ENCODE data around the gene CCDC57.

Gene CCDC57

DNA sequence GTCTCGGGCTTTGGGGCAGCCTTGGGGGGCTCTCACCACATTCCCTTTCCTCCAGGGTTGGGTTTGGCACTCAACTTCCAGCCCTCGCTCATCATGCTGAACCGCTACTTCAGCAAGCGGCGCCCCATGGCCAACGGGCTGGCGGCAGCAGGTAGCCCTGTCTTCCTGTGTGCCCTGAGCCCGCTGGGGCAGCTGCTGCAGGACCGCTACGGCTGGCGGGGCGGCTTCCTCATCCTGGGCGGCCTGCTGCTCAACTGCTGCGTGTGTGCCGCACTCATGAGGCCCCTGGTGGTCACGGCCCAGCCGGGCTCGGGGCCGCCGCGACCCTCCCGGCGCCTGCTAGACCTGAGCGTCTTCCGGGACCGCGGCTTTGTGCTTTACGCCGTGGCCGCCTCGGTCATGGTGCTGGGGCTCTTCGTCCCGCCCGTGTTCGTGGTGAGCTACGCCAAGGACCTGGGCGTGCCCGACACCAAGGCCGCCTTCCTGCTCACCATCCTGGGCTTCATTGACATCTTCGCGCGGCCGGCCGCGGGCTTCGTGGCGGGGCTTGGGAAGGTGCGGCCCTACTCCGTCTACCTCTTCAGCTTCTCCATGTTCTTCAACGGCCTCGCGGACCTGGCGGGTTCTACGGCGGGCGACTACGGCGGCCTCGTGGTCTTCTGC, 24.6 kb upstream of the CCDC57 start:
- DNase-seq (ENCODE audit: low read depth in 2 of 3, low spot score in 2 of 3) = no peak

DNA sequence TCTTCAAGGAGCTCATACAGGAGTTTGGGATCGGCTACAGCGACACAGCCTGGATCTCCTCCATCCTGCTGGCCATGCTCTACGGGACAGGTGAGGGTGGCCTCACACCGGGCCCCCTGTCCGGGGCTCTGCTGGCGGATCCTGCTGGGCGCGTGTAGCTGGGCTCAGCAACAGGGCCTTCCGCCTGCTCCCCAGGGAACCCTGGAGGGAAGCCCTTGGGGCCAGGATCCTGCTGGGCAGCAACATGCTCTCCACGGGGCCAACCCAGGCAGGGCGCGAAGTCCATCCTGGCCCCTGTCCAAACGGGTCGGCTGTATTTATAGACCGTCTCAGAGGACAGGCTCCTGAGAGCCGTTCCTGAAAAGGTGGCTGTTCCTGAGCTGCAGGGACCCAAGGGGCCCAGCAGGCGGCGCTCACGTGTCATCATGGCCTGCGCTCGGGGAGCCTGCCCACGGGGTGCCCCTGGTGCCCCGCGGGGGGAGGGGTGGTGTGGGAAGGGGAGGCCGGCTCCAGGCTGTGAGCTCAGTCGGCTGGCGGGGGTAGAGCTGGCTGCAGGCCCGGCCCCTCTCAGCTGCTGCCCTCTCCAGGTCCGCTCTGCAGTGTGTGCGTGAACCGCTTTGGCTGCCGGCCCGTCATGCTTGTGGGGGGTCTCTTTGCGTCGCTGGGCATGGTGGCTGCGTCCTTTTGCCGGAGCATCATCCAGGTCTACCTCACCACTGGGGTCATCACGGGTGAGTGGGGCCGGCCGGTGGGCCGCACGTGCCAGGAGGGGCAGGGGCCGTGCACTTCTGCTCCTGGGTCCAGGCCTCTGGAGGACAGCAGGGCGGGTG, 23.7 kb upstream of the CCDC57 start:
- DNase-seq (ENCODE audit: low read depth in 2 of 3, low spot score in 2 of 3) = no peak

DNA sequence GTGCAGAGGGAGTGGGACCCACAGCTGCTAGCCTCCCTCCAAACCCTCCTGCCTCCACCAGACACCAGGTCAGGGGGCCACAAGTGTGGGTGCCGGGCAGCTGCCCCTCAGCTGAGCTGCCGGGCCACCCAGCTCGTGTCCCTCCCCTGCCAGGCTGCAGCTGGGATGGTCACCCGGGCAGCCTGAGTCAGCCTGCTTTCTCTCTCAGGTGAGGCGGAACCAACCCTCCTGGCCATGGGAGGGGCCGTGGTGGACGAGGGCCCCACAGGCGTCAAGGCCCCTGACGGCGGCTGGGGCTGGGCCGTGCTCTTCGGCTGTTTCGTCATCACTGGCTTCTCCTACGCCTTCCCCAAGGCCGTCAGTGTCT, 23.1 kb upstream of the CCDC57 start:
- DNase-seq (ENCODE audit: low read depth in 2 of 3, low spot score in 2 of 3) = no peak

DNA sequence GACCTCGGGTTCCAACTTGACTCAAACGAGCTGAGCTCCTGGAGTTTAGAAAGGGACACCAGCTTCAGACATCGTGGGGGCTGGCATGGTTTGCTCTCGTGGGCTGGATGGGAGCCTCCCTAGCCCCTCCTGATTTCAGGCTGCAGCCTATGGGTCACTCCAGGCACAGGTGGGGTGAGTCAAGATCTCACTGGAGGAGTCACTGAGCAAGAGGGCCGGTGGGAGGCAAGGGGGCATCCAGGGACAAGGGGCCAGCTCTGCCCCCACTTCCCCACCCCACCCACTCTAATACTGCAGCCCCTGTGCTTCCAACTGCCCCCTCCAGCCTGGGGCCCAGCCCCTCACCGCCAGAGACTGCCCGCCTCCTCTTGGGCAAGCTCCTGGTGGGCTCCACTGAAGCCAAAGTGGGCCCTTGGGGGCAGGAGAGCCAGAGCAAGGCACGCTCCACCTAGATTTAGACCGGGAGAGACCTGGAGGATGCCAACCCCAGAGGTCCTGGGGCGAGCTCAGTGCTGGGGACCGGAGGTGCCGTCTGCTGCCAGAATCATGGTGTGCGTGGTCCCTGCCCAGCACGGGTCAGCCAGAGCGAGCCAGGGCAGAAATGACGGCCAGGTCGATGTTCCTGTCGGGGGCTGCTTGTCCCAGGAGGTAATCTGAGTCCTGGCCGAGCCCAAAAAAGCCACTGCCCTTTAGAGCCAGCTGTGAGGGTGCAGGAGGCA, 22.6 kb upstream of the CCDC57 start:
- no peak for DNase-seq (ENCODE audit: low read depth in 2 of 3, low spot score in 2 of 3)

DNA sequence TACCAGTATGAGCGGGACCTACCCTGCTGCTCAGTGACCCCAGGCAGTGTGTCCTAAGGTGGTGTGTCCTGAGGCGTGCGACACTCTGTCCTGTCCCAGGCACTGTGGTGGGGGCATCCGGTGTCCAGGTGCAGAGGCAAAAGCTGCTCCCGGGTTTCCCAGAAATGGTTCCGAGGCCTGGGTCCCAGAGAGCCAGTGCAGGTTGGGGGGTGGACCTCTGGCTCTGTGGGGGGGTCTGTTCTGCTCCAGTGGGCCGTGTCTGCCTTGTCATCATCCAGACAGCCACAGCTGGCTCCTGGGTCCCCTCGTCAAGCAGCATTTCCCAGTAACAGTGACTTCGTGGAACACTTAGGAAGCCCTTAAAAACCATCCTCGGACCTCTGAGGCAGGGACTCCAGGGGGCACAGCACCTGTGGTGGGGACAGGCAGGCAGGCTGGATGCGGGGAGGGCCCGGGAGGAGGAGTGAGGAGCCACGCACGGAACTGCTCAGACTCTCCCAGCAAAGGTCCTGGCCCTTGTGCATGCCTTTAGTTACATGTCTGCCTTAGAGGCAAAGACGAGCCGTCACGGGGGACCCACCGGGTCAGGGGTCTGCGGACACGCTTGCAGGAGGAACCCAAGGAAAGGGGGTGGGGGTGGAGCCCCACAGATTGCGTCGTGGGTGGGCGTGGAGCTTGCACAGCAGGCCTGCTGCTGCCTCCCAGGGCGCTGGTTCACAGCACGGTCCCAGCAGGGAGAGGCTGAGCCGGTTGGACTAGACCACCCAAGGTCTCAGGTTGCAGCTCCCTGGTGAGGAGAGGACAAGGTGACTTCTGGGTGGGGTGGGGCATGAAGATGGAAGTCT, 21.8 kb upstream of the CCDC57 start:
- DNase-seq (ENCODE audit: low read depth in 2 of 3, low spot score in 2 of 3) = no peak

DNA sequence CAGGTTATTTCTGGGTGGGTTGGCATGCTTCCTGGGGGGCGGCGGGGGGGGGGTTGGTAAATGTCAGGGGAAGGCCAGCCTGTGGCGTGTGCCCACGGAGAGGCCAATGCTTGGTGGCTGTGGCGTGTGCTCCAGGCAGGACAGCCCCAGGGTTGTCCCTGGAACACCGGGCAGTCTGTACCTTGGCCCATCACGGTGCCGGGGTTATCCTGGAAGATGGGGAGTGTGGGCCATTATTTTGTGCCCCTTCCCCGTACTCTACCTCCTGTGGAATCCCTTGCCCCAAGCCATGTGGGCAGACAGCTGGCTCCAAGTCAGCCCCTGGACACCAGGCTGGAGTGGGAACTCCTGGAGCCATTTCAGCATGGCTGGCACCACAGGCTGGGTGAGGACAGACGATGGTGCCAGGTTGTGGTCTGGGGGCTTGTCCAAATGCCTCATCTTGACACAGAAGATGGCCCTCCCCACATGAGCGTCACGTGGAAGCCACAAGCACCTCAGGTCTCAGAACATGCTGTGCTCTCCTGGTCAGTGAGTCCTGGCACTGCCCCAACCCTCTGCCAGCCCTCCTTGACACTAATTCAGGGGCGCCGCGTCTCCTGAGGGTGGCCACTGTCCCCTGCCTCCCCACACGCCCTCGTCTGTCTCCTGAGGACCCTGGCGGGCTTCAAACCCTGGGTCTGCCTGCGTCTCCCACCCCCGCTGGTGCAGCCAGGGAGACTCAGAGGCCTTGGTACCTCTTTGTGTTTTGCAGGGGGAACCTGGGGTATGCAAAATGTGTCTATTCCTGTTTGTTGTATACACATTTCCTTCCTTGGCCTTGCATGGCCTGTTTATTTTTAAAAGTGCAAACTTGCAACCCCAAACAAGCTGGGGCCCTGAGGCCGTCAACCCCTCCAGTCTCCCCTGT, 20.5 kb upstream of the CCDC57 start:
- DNase-seq (ENCODE audit: low read depth in 2 of 3, low spot score in 2 of 3) = no peak

DNA sequence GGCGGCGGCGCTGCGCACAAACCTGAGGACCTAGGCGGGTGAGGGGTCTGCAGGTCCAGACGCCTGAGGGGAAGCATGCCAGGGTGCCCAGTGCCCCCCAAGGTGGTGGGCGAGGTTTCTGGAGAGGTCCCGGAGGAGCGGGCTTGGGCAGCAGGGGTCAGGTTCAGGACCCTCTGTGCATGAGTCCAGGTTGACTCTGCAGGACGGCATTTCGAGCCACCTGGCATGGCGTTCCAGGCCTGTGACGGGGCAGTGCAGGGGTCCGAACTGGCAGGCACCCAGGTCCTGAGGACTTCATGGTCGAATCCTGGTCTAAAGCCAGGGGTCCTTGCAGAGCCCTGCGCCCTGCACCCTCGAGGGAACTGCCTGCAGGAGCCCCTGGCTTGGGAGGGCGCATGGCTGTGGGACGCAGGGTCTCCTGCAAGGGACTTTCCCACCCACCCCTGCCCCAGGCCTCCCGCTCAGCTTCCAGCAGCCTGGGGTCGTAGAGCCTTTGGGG, 19.7 kb upstream of the CCDC57 start:
- DNase-seq (ENCODE audit: low read depth in 2 of 3, low spot score in 2 of 3) = no peak

DNA sequence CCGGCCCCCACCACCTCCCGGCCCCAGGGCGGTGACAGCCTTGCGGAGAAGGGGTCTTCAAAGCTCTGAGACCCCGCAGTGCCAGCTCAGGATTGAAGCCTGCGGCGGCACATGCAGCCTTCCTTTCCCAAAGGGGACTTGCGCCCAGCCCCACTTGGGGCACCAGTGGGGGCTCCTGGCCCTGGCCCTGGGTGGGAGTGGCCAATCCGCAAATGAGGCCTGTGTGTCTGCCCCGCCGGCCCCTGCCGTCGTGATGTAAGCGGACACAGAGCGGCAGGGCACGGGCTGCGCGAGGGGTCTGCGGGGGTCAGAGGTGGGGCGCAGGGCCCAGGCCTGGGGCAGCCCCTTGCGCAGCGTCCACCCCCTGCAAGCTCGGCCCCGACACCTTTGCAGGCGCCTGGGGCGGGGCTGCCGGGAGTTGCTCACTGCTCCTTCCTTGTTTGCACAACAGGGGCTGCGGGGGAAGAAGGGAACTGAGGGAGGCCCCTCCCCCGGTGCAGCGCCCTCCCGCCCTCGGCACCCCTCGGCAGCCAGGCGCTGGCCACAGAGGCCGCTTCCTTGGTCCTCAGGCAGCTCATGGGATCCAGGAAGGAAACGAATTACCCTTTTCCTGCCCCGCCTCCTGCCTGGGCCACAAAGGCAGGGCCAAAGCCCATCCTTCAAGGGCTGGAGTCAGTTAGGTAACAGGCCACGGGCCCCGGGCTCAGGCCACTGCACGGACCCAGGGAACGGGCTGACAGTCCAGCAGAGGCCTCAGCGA, 19.1 kb upstream of the CCDC57 start:
- DNase-seq (ENCODE audit: low read depth in 2 of 3, low spot score in 2 of 3) = no peak

DNA sequence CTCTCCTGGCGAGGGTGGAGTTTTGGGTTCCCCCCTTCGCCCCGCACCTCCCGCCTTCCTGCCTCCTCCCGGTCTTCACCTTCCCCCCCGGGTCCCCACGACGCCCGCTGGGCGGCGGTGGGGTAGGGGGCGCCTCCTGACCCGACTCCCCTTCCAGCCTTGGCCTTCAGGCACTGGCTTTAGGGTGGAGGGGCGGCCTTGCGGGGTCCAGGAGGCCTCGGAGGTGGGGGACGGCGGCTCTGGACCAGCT, 18.6 kb upstream of the CCDC57 start:
- DNase-seq (ENCODE audit: low read depth in 2 of 3, low spot score in 2 of 3) = no peak

DNA sequence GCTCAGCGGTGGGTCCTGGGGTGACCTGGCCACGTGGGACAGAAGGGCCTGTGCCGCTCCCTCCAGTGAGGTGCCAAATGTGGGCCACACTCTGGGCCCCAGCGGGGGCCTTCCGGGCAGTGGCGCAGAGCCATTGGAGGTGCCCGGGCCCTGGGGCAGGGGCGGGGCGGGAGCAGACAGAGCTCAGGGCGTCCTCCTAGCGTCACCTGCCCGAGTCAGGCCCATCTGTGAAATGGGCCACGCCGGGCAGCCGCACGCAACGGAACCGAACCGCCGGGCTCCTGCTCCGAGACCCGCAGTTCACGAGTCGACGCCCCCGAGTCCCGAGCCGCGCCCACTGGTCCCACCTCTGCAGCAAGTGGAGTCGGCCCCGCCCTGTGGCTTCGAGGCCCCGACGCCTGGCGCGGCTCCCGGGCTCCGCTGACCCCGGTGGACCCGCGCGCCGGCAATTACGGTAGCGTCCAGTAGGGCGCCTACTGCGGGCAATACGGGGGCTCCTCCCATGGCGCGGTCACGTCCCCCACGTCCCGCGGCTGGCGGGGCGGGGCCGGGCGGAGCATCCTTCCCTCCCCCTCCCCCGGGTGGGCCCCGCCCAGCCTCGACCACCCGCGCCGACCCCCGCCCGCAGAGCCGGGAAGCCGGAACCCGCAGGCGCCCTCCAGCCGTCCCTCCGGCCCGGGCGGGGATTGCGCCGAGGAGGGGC, 18.1 kb upstream of the CCDC57 start:
- no peak for DNase-seq (ENCODE audit: low read depth in 2 of 3, low spot score in 2 of 3)

DNA sequence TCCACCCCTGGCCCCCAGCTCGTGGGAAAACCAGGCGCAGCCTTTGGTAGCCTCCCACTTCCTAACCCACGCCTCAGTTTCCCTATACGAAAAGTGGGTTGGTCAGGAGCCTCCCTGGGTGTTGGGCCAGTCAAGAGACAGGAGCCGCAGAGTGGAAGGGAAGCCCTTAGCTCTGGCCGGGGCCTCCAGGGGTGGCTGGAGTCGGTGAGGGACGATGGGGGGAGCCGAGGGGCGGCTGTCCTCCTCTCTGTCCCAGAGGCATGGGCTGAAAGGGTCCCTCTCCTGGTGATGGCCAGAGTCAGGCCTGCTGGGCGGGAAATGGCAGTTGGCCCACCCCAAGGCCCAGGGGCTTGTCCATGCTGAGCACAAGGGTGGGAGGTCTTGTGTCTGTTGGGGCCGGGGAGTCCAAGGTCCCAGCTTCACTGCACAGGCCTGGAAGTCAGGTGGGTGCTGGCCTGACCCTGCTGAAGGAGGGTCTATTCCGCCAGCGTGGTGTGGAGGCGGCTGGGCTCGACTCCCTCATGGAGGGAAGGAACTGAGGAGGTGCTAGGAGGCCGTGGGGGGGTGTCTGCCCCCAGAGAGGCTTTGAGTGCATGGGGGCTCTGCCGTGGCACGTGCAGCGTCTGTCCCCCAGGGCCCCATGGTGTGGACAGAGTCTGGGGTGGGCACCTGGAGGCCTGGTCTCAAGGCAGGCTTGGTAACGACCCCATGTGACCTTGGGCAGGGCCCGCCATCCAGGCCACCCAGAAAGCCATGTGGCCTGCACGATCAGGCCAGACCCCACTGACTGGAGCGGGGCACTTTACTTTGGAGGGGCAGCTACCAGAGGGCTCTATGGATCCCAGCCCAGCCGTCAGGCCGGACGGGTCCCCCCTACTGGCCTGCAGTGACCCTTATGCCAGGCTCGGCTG, 17.3 kb upstream of the CCDC57 start:
- no peak for DNase-seq (ENCODE audit: low read depth in 2 of 3, low spot score in 2 of 3)

DNA sequence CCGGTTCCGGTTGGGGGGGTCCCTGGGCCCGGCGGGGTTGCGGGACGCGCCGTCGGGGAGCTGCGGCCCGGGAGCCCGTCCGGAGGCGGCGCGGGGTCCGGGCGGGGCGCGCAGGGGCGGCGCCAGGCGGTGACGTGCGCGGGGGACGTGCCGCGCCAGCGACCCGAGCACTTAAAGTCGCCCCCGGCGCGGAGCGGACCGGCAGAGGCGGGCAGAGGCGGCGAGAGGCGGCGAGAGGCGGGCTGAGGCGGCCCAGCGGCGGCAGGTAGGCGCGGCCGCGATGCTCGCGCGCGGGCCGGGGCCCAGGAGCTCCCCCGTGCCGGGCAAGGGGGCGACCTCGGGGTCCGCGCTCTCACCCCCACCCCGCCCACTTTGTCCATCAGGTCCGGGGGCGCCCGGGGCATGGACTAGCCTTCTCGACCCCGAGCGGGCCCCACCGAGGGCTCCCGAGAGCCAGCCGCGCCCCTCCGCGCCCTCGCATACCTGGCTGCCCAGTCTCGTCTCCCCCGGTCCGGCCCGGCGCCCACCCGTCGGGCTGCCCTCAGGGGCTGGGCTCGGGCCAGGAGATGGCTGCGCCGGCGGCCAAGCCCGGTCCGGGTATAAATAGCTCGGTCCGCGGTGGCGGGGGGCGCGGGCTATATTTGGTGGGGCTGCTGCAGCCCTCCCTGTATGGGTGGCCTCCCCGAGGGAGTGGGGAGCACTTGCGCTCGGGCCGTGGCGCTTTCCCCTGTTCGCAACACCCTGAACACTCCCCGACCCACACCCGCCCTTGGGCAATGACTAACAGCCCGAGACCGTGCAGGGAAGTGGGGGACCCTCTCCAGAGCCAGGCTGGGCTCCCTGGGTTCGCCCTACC, 16.4 kb upstream of the CCDC57 start, which contains the start of gene SLC16A3:
TSS of gene SLC16A3 (plus strand) at position 201 of the 856 bp plus-strand sequence. CDS start 6,967 bp downstream, outside the sequence.
- peak in 1 of 3 experiments; percentile 53 for DNase-seq (ENCODE audit: low read depth in 2 of 3, low spot score in 2 of 3)

DNA sequence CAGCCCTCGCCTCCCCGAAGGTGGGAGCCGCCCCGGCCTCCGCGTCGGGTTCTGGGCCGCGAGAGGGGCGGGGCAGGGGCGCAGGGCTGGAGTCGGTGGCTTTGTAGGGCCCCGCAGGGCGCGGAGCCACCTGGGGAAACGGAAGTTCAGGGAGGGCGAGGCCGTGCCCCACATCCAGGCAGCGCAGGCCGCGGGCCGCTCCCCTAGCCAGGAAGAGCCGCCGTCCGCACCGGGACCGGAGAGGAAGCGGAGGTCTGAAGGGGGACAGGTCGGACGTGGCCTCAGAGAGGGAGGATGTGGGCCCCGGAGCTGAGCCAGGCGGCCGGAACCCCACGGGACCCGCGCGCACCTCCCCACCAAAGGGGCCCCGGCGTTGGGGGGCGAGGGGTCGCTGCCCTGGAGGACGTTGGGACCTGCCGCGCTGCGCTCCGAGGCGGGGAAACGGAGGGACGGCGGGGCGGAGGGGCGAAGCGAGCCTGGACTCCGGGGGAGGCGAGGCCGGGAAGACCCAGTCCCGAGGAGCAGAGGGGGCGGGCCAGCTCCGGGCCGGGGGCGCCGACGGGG, 15.7 kb upstream of the CCDC57 start:
- DNase-seq (ENCODE audit: low read depth in 2 of 3, low spot score in 2 of 3) = peak in 1 of 3 experiments; percentile 42

DNA sequence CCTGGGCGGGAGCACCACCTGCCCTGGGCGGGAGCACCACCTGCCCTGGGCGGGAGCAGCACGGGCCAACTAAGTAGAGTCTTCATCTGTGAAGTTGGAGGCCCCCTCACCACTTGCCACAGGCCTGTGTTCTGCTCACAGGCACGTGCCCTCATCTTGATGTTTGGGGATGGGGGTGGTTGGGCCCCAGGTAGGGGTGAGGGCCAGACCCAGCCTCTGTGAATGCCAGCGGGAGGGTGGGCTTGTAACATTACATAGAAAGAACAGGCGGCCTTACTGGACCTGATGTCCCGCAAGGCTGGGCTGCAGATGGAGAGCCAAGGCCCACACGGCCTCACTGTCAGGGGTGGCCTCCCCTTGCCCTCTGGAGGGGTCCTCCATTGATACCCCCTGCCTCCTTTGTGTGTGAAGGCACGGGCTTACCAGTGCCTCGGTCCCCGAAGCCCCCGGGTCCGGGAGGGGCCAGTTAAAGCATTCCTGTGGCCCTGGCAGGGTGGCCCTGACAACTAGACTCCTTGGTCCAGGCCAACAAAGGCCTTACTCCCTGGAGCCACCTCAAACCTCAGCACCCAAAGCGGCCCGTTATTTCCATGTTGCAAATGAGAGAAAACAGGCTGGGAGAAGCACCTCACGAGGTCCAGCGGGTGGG, 15.1 kb upstream of the CCDC57 start:
- DNase-seq (ENCODE audit: low read depth in 2 of 3, low spot score in 2 of 3) = no peak

DNA sequence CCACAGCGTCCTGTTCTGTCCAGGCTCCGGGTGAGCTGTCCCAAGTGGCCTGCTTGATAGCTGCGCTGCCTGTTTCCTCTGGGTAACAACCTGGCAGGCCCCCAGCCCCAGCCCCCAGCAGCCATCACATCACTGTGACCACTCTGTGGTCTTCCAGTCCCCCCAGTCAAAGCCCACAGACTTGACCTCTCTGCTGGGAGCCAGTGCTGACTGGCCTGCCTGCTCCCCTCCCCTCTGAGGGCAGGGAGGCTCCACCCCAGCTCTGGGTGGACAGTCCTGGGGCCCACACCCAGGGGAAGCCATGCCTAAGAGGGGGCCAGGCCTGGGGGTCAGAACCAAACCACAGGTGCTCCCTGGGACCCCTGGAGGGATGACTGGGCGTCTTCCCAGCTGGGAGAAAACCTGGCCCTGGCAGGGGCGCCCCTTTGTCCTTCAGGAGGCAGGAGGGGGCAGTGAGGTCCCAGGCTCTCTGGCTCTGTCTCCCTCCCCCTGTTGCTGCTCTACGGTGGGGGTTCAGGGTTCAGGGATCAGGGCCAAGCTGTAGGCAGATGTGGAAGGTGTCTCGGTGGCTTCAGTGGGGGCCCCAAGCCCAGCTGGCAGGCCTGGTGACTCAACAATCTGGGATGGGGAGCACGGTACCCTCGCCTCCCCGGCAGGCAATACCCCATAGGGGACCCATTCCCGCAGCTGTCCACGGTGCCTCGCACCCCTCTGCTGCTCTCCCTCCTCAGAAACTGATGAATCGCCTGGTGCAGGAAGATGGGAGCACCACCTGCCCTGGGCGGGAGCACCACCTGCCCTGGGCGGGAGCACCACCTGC, 14.4 kb upstream of the CCDC57 start:
- DNase-seq (ENCODE audit: low read depth in 2 of 3, low spot score in 2 of 3) = no peak

Measured in activated CD8-positive, alpha-beta memory T cell treated with anti-CD3 and anti-CD28 coated beads for 48 hours (primary cell).